ENCODE measurements around the gene AFG1L.

The AFG1L gene

GRCh38 chr6:108403236-108403635 lies 108.4 kb downstream of the AFG1L start:
- no peaks in the 10 kb centered on the region for H3K27me3 ChIP-seq (ENCODE audit: insufficient read depth, poor library complexity, severe bottlenecking)
- H3K27ac ChIP-seq (replicated peaks) = no peak overlapping the region
- TF ChIP-seq REST (IDR thresholded peaks at IDR 0.05; ENCODE audit: insufficient replicate concordance, low read depth) = no peak
- TF ChIP-seq, protein P1, sequence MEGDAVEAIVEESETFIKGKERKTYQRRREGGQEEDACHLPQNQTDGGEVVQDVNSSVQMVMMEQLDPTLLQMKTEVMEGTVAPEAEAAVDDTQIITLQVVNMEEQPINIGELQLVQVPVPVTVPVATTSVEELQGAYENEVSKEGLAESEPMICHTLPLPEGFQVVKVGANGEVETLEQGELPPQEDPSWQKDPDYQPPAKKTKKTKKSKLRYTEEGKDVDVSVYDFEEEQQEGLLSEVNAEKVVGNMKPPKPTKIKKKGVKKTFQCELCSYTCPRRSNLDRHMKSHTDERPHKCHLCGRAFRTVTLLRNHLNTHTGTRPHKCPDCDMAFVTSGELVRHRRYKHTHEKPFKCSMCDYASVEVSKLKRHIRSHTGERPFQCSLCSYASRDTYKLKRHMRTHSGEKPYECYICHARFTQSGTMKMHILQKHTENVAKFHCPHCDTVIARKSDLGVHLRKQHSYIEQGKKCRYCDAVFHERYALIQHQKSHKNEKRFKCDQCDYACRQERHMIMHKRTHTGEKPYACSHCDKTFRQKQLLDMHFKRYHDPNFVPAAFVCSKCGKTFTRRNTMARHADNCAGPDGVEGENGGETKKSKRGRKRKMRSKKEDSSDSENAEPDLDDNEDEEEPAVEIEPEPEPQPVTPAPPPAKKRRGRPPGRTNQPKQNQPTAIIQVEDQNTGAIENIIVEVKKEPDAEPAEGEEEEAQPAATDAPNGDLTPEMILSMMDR (IDR thresholded peaks at IDR 0.05; ENCODE audit: insufficient read depth, low read length) = no peak
- no peak for TF ChIP-seq SPI1 (IDR thresholded peaks at IDR 0.05; ENCODE audit: borderline replicate concordance, low read depth)
- TF ChIP-seq GABPA (IDR thresholded peaks at IDR 0.05; ENCODE audit: low read depth) = no peak
- TF ChIP-seq POLR2AphosphoS5 (IDR thresholded peaks at IDR 0.05; ENCODE audit: low read depth) = no peak
- no peak overlapping the region for H3K4me3 ChIP-seq (replicated peaks; ENCODE audit: insufficient read depth, low read length)
- no peak for DNase-seq (ENCODE audit: low read depth in 1 of 2, low spot score in 1 of 2)

DNA sequence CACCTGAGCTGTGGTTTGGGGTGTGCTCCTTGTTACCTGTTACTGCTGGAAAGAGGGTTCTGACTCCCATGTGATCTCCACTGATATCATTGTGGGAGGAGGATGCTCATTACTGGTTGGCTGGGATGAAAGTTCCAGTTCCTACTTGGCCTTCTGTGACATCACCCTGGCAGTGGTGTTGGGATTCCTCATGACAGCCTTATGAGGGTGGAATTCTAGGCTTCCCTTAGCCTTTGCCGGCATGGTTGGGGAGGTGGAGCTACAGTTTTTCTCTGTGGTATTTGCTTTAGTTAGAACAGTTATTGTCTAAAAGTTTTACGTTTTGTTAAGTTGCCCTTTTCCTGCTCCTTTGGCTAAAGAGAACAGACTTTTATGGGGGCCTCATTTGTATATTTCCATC lies 112.1 kb downstream of the AFG1L start:
- no peak for DNase-seq (ENCODE audit: low read depth in 1 of 2, low spot score in 1 of 2)
- TF ChIP-seq, protein P1 (IDR thresholded peaks at IDR 0.05; ENCODE audit: insufficient read depth, low read length) = no peak
- TF ChIP-seq GABPA (IDR thresholded peaks at IDR 0.05; ENCODE audit: low read depth) (no peak), REST (IDR thresholded peaks at IDR 0.05; ENCODE audit: insufficient replicate concordance, low read depth) (no peak), SPI1 (IDR thresholded peaks at IDR 0.05; ENCODE audit: borderline replicate concordance, low read depth) (no peak), POLR2AphosphoS5 (IDR thresholded peaks at IDR 0.05; ENCODE audit: low read depth) (no peak)

GRCh38 chr6:108407904-108408827 lies 113.3 kb downstream of the AFG1L start:
- Histone ChIP-seq H3K27me3 (ENCODE audit: insufficient read depth, poor library complexity, severe bottlenecking) (no peaks in the 10 kb centered on the region), H3K27ac (replicated peaks) (no peak overlapping the region), H3K4me3 (replicated peaks; ENCODE audit: insufficient read depth, low read length) (no peak overlapping the region)
- TF ChIP-seq SPI1 (IDR thresholded peaks at IDR 0.05; ENCODE audit: borderline replicate concordance, low read depth) = no peak
- no peak for TF ChIP-seq POLR2AphosphoS5 (IDR thresholded peaks at IDR 0.05; ENCODE audit: low read depth)
- TF ChIP-seq REST (IDR thresholded peaks at IDR 0.05; ENCODE audit: insufficient replicate concordance, low read depth) = no peak
- TF ChIP-seq GABPA (IDR thresholded peaks at IDR 0.05; ENCODE audit: low read depth) = no peak
- TF ChIP-seq, protein P1 (IDR thresholded peaks at IDR 0.05; ENCODE audit: insufficient read depth, low read length) = no peak
- DNase-seq (ENCODE audit: low read depth in 1 of 2, low spot score in 1 of 2) = no peak

More for the DNA sequence above, 112.1 kb downstream of the AFG1L start:
- Histone ChIP-seq H3K4me3 (replicated peaks; ENCODE audit: insufficient read depth, low read length) (no peak overlapping the region), H3K27me3 (ENCODE audit: insufficient read depth, poor library complexity, severe bottlenecking) (no peaks in the 10 kb centered on the region), H3K27ac (replicated peaks) (no peak overlapping the region)

All from HL-60 (cell line).